Mucosa of rectum (tissue), 2 donors: ENCODE results near the gene IL26.
A peak's percentile ranks its signal among the peaks of the same experiment; 100 is the strongest.

ENCODE experiments used
- H3K27ac ChIP-seq, 2 donors: one replicate each; pipeline ENCODE4 v1.7.0; 2013; ENCODE audit warnings: inconsistent platforms in 2 of 2, low read depth in 2 of 2, low read length in 2 of 2
- H3K27me3 ChIP-seq, 2 donors: one replicate each; pipeline ENCODE4 v1.7.0; 2013; ENCODE audit warnings: low read length in 2 of 2; ENCODE audit not compliant: control insufficient read depth in 2 of 2, insufficient read depth in 2 of 2
- H3K36me3 ChIP-seq, 2 donors: one replicate each; pipeline ENCODE4 v1.7.0; 2013; ENCODE audit warnings: low read length in 2 of 2; ENCODE audit not compliant: control insufficient read depth in 2 of 2, insufficient read depth in 2 of 2
- H3K4me1 ChIP-seq, 2 donors: one replicate each; pipeline ENCODE4 v1.7.0; 2013; ENCODE audit warnings: low read length in 2 of 2, mild to moderate bottlenecking in 1 of 2; ENCODE audit not compliant: control insufficient read depth in 2 of 2, insufficient read depth in 2 of 2
- H3K4me3 ChIP-seq, 2 donors: one replicate each; pipeline ENCODE4 v1.7.0; 2013; ENCODE audit warnings: low read length in 2 of 2
- H3K9ac ChIP-seq, 2 donors: one replicate each; pipeline ENCODE4 v1.7.0; 2013; ENCODE audit warnings: low read length in 2 of 2, low read depth in 1 of 2, mild to moderate bottlenecking in 1 of 2
- H3K9me3 ChIP-seq, 2 donors: one replicate each; pipeline ENCODE4 v1.7.0; 2013; ENCODE audit warnings: low read length in 2 of 2; ENCODE audit not compliant: control insufficient read depth in 2 of 2
- donor health status: healthy.
- donor health status: Normal muscosa, but diverticular disease.

The IL26 gene

GRCh38 chr12:68261896-68262295 lies 36.3 kb upstream of the IL26 start:
- Histone ChIP-seq H3K36me3 (no peaks in the 10 kb centered on the region), H3K9ac (no peak overlapping the region), H3K4me1 (no peaks in the 10 kb centered on the region), H3K27me3 (no peaks in the 10 kb centered on the region), H3K27ac (no peak overlapping the region), H3K4me3 (no peak overlapping the region), H3K9me3 (no peaks in the 10 kb centered on the region)

GRCh38 chr12:68260153-68260552 lies 34.5 kb upstream of the IL26 start:
- no peak overlapping the region for H3K4me3 ChIP-seq
- no peak overlapping the region for H3K27ac ChIP-seq
- no peaks in the 10 kb centered on the region for H3K9me3 ChIP-seq
- no peaks in the 10 kb centered on the region for H3K36me3 ChIP-seq
- H3K27me3 ChIP-seq = no peaks in the 10 kb centered on the region
- no peaks in the 10 kb centered on the region for H3K4me1 ChIP-seq
- H3K9ac ChIP-seq = no peak overlapping the region

- Histone ChIP-seq H3K4me1 (no peaks in the 10 kb centered on the region), H3K36me3 (no peaks in the 10 kb centered on the region), H3K27ac (no peak overlapping the region), H3K9me3 (no peaks in the 10 kb centered on the region), H3K27me3 (no peaks in the 10 kb centered on the region), H3K4me3 (no peak overlapping the region), H3K9ac (no peak overlapping the region)
Measured at GRCh38 chr12:68259318-68259940, 33.8 kb upstream of the IL26 start.

GRCh38 chr12:68253504-68253903 lies 27.9 kb upstream of the IL26 start, which contains the start of gene IL22:
Gene IL22 (minus strand): TSS chr12:68253604. CDS start chr12:68253448, 156 bp downstream.
- H3K27ac ChIP-seq = no peak within 1 kb of the TSS
- H3K4me3 ChIP-seq = no peak within 1 kb of the TSS
- H3K4me1 ChIP-seq = no peaks in the 10 kb centered on the region
- H3K27me3 ChIP-seq = no peaks in the 10 kb centered on the region
- no peak within 1 kb of the TSS for H3K9ac ChIP-seq
- no peaks in the 10 kb centered on the region for H3K9me3 ChIP-seq
- H3K36me3 ChIP-seq = no peaks in the 10 kb centered on the region

GRCh38 chr12:68252077-68252476 lies 26.5 kb upstream of the IL26 start:
- no peak overlapping the region for H3K27ac ChIP-seq
- no peak overlapping the region for H3K9ac ChIP-seq
- no peaks in the 10 kb centered on the region for H3K36me3 ChIP-seq
- H3K27me3 ChIP-seq = no peaks in the 10 kb centered on the region
- H3K4me3 ChIP-seq = no peak overlapping the region
- H3K9me3 ChIP-seq = no peaks in the 10 kb centered on the region
- no peaks in the 10 kb centered on the region for H3K4me1 ChIP-seq

- Histone ChIP-seq H3K4me1 (no peaks in the 10 kb centered on the region), H3K36me3 (no peaks in the 10 kb centered on the region), H3K4me3 (no peak overlapping the region), H3K27me3 (no peaks in the 10 kb centered on the region), H3K9me3 (no peaks in the 10 kb centered on the region), H3K9ac (no peak overlapping the region), H3K27ac (no peak overlapping the region)
Measured at GRCh38 chr12:68250454-68250853, 24.8 kb upstream of the IL26 start.

GRCh38 chr12:68247785-68248184 lies 22.2 kb upstream of the IL26 start:
- no peaks in the 10 kb centered on the region for H3K27me3 ChIP-seq
- H3K27ac ChIP-seq = no peak overlapping the region
- no peak overlapping the region for H3K4me3 ChIP-seq
- no peaks in the 10 kb centered on the region for H3K36me3 ChIP-seq
- H3K9ac ChIP-seq = no peak overlapping the region
- no peaks in the 10 kb centered on the region for H3K4me1 ChIP-seq
- H3K9me3 ChIP-seq = no peaks in the 10 kb centered on the region

- no peaks in the 10 kb centered on the region for H3K9me3 ChIP-seq
- H3K27ac ChIP-seq = no peak overlapping the region
- H3K27me3 ChIP-seq = no peaks in the 10 kb centered on the region
- H3K36me3 ChIP-seq = no peaks in the 10 kb centered on the region
- H3K9ac ChIP-seq = no peak overlapping the region
- no peaks in the 10 kb centered on the region for H3K4me1 ChIP-seq
- H3K4me3 ChIP-seq = no peak overlapping the region
Measured at GRCh38 chr12:68246350-68246749, 20.7 kb upstream of the IL26 start.

- Histone ChIP-seq H3K27me3 (no peaks in the 10 kb centered on the region), H3K9me3 (no peaks in the 10 kb centered on the region), H3K4me1 (peaks cover 0 to 4% of the 10 kb centered on the region in 2 donors), H3K27ac (no peak overlapping the region), H3K9ac (no peak overlapping the region), H3K4me3 (peak overlapping the region in 1 of 2 donors; percentile 53), H3K36me3 (no peaks in the 10 kb centered on the region)
Measured at GRCh38 chr12:68245180-68246021, 19.8 kb upstream of the IL26 start.

- no peaks in the 10 kb centered on the region for H3K36me3 ChIP-seq
- no peak overlapping the region for H3K27ac ChIP-seq
Measured at GRCh38 chr12:68242777-68243176, 17.2 kb upstream of the IL26 start.

More at GRCh38 chr12:68242777-68243176, 17.2 kb upstream of the IL26 start:
- peaks cover 0 to 4% of the 10 kb centered on the region in 2 donors for H3K4me1 ChIP-seq
- H3K27me3 ChIP-seq = no peaks in the 10 kb centered on the region
- H3K4me3 ChIP-seq = no peak overlapping the region
- no peaks in the 10 kb centered on the region for H3K9me3 ChIP-seq
- H3K9ac ChIP-seq = no peak overlapping the region
